T-helper 2 cell treated with Interferon-gamma antibody and Interleukin-4, amounts not matched to agents 5 μg/mL and 100 μg/mL, for 36 hours (primary cell): Measurements from ENCODE around the gene GMDS.
"Not testable (repeated sequence)": the region's sequence is repeated elsewhere in the genome, so short reads cannot be mapped to it uniquely, and the experiment has no call there.

Source experiments
- DNase-seq: peaks from one replicate; pipeline ENCODE4 v3.0.0; 2021; ENCODE audit warnings: low spot score
- H3K27ac Mint-ChIP-seq: one replicate; pipeline ENCODE4 v1.8.0; 2021; ENCODE audit warnings: mild to moderate bottlenecking, mixed read lengths
- H3K27me3 Mint-ChIP-seq: one replicate; pipeline ENCODE4 v1.8.0; 2021; ENCODE audit warnings: low read depth, mixed read lengths
- H3K36me3 Mint-ChIP-seq: one replicate; pipeline ENCODE4 v1.8.0; 2021; ENCODE audit warnings: low read depth, mixed read lengths
- H3K4me1 Mint-ChIP-seq: one replicate; pipeline ENCODE4 v1.8.0; 2021; ENCODE audit warnings: low read depth, mixed read lengths
- H3K4me3 Mint-ChIP-seq: one replicate; pipeline ENCODE4 v1.8.0; 2022; ENCODE audit warnings: mild to moderate bottlenecking, moderate library complexity, mixed read lengths
- H3K9me3 Mint-ChIP-seq: one replicate; pipeline ENCODE4 v1.8.0; 2021; ENCODE audit warnings: mixed read lengths

The GMDS gene

GRCh38 chr6:1700278-1700967, 545.0 kb downstream of the GMDS start:
- Mint-ChIP-seq H3K4me3 (no peak overlapping the region), H3K9me3 (no peaks in the 10 kb centered on the region), H3K27ac (no peak overlapping the region), H3K36me3 (no peaks in the 10 kb centered on the region), H3K4me1 (no peaks in the 10 kb centered on the region), H3K27me3 (no peaks in the 10 kb centered on the region)
- DNase-seq: no peak

- Mint-ChIP-seq H3K9me3 (no peaks in the 10 kb centered on the region), H3K27me3 (no peaks in the 10 kb centered on the region), H3K4me1 (no peaks in the 10 kb centered on the region), H3K27ac (no peak overlapping the region), H3K36me3 (no peaks in the 10 kb centered on the region), H3K4me3 (no peak overlapping the region)
- no peak for DNase-seq
These were observed 546.9 kb downstream of the GMDS start for GRCh38 chr6:1698527-1698926.

GRCh38 chr6:1697688-1698351, 547.6 kb downstream of the GMDS start:
- no peaks in the 10 kb centered on the region for H3K36me3 Mint-ChIP-seq
- DNase-seq: no peak
- no peaks in the 10 kb centered on the region for H3K27me3 Mint-ChIP-seq
- no peaks in the 10 kb centered on the region for H3K4me1 Mint-ChIP-seq
- H3K9me3 Mint-ChIP-seq: no peaks in the 10 kb centered on the region
- H3K27ac Mint-ChIP-seq: no peak overlapping the region
- no peak overlapping the region for H3K4me3 Mint-ChIP-seq

- no peak for DNase-seq
- H3K9me3 Mint-ChIP-seq: no peaks in the 10 kb centered on the region
- H3K36me3 Mint-ChIP-seq: no peaks in the 10 kb centered on the region
- no peaks in the 10 kb centered on the region for H3K4me1 Mint-ChIP-seq
- no peak overlapping the region for H3K4me3 Mint-ChIP-seq
- H3K27ac Mint-ChIP-seq: no peak overlapping the region
- H3K27me3 Mint-ChIP-seq: no peaks in the 10 kb centered on the region
These were observed 548.9 kb downstream of the GMDS start for GRCh38 chr6:1696463-1696850.

- DNase-seq: no peak
- no peaks in the 10 kb centered on the region for H3K27me3 Mint-ChIP-seq
- no peaks in the 10 kb centered on the region for H3K9me3 Mint-ChIP-seq
- H3K36me3 Mint-ChIP-seq: no peaks in the 10 kb centered on the region
- H3K4me1 Mint-ChIP-seq: no peaks in the 10 kb centered on the region
- H3K27ac Mint-ChIP-seq: no peak overlapping the region
- H3K4me3 Mint-ChIP-seq: no peak overlapping the region
These were observed 549.6 kb downstream of the GMDS start for GRCh38 chr6:1695546-1696462.

- not testable (repeated sequence) for H3K36me3 Mint-ChIP-seq, H3K4me1 Mint-ChIP-seq, H3K27ac Mint-ChIP-seq, H3K4me3 Mint-ChIP-seq, DNase-seq, H3K9me3 Mint-ChIP-seq, H3K27me3 Mint-ChIP-seq
These were observed 553.6 kb downstream of the GMDS start for GRCh38 chr6:1691828-1692227.

GRCh38 chr6:1690656-1691055, 554.7 kb downstream of the GMDS start:
- not testable (repeated sequence) for H3K36me3 Mint-ChIP-seq, H3K4me1 Mint-ChIP-seq, H3K9me3 Mint-ChIP-seq, DNase-seq, H3K4me3 Mint-ChIP-seq, H3K27me3 Mint-ChIP-seq, H3K27ac Mint-ChIP-seq

- H3K4me3 Mint-ChIP-seq: no peak overlapping the region
- no peaks in the 10 kb centered on the region for H3K4me1 Mint-ChIP-seq
- no peaks in the 10 kb centered on the region for H3K36me3 Mint-ChIP-seq
- H3K27me3 Mint-ChIP-seq: no peaks in the 10 kb centered on the region
- no peak overlapping the region for H3K27ac Mint-ChIP-seq
- DNase-seq: no peak
- no peaks in the 10 kb centered on the region for H3K9me3 Mint-ChIP-seq
These were observed 556.3 kb downstream of the GMDS start for GRCh38 chr6:1689141-1689540.

- no peak overlapping the region for H3K27ac Mint-ChIP-seq
- H3K4me1 Mint-ChIP-seq: no peaks in the 10 kb centered on the region
- no peaks in the 10 kb centered on the region for H3K27me3 Mint-ChIP-seq
- no peak overlapping the region for H3K4me3 Mint-ChIP-seq
- no peaks in the 10 kb centered on the region for H3K9me3 Mint-ChIP-seq
- no peak for DNase-seq
- H3K36me3 Mint-ChIP-seq: no peaks in the 10 kb centered on the region
These were observed 557.0 kb downstream of the GMDS start for GRCh38 chr6:1688396-1688795.

- Mint-ChIP-seq H3K4me1 (no peaks in the 10 kb centered on the region), H3K4me3 (no peak overlapping the region), H3K9me3 (no peaks in the 10 kb centered on the region), H3K27me3 (no peaks in the 10 kb centered on the region), H3K36me3 (no peaks in the 10 kb centered on the region), H3K27ac (no peak overlapping the region)
- DNase-seq: no peak
These were observed 558.0 kb downstream of the GMDS start for GRCh38 chr6:1687402-1687801.

GRCh38 chr6:1686117-1687098, 559.0 kb downstream of the GMDS start:
- no peak overlapping the region for H3K27ac Mint-ChIP-seq
- no peaks in the 10 kb centered on the region for H3K36me3 Mint-ChIP-seq
- H3K27me3 Mint-ChIP-seq: no peaks in the 10 kb centered on the region
- no peaks in the 10 kb centered on the region for H3K4me1 Mint-ChIP-seq
- H3K4me3 Mint-ChIP-seq: no peak overlapping the region
- H3K9me3 Mint-ChIP-seq: no peaks in the 10 kb centered on the region
- no peak for DNase-seq

- Mint-ChIP-seq H3K27ac (no peak overlapping the region), H3K4me3 (no peak overlapping the region), H3K36me3 (no peaks in the 10 kb centered on the region), H3K4me1 (no peaks in the 10 kb centered on the region), H3K27me3 (peaks cover 4% of the 10 kb centered on the region), H3K9me3 (no peaks in the 10 kb centered on the region)
- DNase-seq: no peak
These were observed 565.7 kb downstream of the GMDS start for GRCh38 chr6:1679688-1680068.

- H3K4me1 Mint-ChIP-seq: no peaks in the 10 kb centered on the region
- no peak overlapping the region for H3K27ac Mint-ChIP-seq
- H3K27me3 Mint-ChIP-seq: peaks cover 4% of the 10 kb centered on the region
- no peak overlapping the region for H3K4me3 Mint-ChIP-seq
- no peaks in the 10 kb centered on the region for H3K36me3 Mint-ChIP-seq
- no peaks in the 10 kb centered on the region for H3K9me3 Mint-ChIP-seq
- DNase-seq: no peak
These were observed 566.2 kb downstream of the GMDS start for GRCh38 chr6:1679031-1679687.
